HepG2 (cell line): ENCODE results near the gene SLC35F6. TPM values are rescaled to one million over a fixed set of nuclear protein-coding genes. Genes with fewer than 3 reads are reported as not detected.

ENCODE experiments used
- BORCS8-MEF2B ChIP-seq: sonication (generic); formaldehyde crosslinking; IDR thresholded peaks from 2 replicates; pipeline ENCODE4 v1.8.0; 2022; ENCODE audit warnings: mild to moderate bottlenecking, missing genetic modification reagents
- ELF4 ChIP-seq: sonication (generic); formaldehyde crosslinking; IDR thresholded peaks from 2 replicates; pipeline ENCODE4 v1.5.0; 2020; ENCODE audit warnings: missing genetic modification reagents, mild to moderate bottlenecking, moderate library complexity, borderline replicate concordance
- FOXK2 ChIP-seq: fragments of 450-650 bp; IDR thresholded peaks from 2 replicates; pipeline ENCODE4 v1.6.1; 2016
- GATA4 ChIP-seq: sonication (generic); IDR thresholded peaks from 2 replicates; pipeline ENCODE4 v1.6.1; 2016; ENCODE audit warnings: antibody characterized with exemption, low read depth, borderline replicate concordance
- KAT8 ChIP-seq: IDR thresholded peaks from 2 replicates; pipeline ENCODE4 v1.6.1; 2016; ENCODE audit warnings: missing genetic modification reagents, missing compliant biosample characterization
- NCOR1 ChIP-seq: fragments of 200-600 bp; sonication (generic); IDR thresholded peaks from 2 replicates; pipeline ENCODE4 v1.7.0; 2017; ENCODE audit warnings: antibody characterized with exemption, low read length, borderline replicate concordance
- POLR2A ChIP-seq, 2 experiments: IDR thresholded peaks; 2 replicates each; pipeline ENCODE4 v1.6.1; 2011; ENCODE audit warnings: low read depth in 2 of 2, low read length in 2 of 2, mild to moderate bottlenecking in 1 of 2, moderate library complexity in 1 of 2; ENCODE audit not compliant: insufficient read depth in 1 of 2
- RFX5 ChIP-seq: IDR thresholded peaks from 2 replicates; pipeline ENCODE4 v1.6.1; 2011; ENCODE audit warnings: low read depth, low read length, improper control_type of control experiment
- RFXANK ChIP-seq: IDR thresholded peaks from 2 replicates; pipeline ENCODE4 v1.6.1; 2016
- TCF7 ChIP-seq: sonication (generic); IDR thresholded peaks from 2 replicates; pipeline ENCODE4 v1.6.1; 2016; ENCODE audit warnings: antibody characterized with exemption, low read depth
- THYN1 ChIP-seq: sonication (generic); formaldehyde crosslinking; IDR thresholded peaks from 2 replicates; pipeline ENCODE4 v1.8.1; 2023; ENCODE audit warnings: low read depth, mild to moderate bottlenecking, moderate library complexity, missing genetic modification reagents, borderline replicate concordance
- ZBTB7B ChIP-seq: sonication (generic); formaldehyde crosslinking; IDR thresholded peaks from 2 replicates; pipeline ENCODE4 v1.4.0; 2020; ENCODE audit warnings: missing genetic modification reagents
- ZC3H4 ChIP-seq: sonication (generic); formaldehyde crosslinking; IDR thresholded peaks from 2 replicates; pipeline ENCODE4 v1.4.0; 2020; ENCODE audit warnings: missing genetic modification reagents, borderline replicate concordance
- ZNF317 ChIP-seq: sonication (generic); formaldehyde crosslinking; IDR thresholded peaks from 2 replicates; pipeline ENCODE4 v1.5.0; 2020; ENCODE audit warnings: mild to moderate bottlenecking, missing genetic modification reagents
- ZNF713 ChIP-seq: sonication (generic); formaldehyde crosslinking; IDR thresholded peaks from 2 replicates; pipeline ENCODE4 v1.4.0; 2020; ENCODE audit warnings: mild to moderate bottlenecking, missing genetic modification reagents
- ZNF720 ChIP-seq: sonication (generic); formaldehyde crosslinking; IDR thresholded peaks from 2 replicates; pipeline ENCODE4 v1.4.0; 2020; ENCODE audit warnings: missing genetic modification reagents
- ZNF792 ChIP-seq: IDR thresholded peaks from 2 replicates; pipeline ENCODE4 v1.6.1; 2016
- ZNF878 ChIP-seq: sonication (generic); formaldehyde crosslinking; IDR thresholded peaks from 2 replicates; pipeline ENCODE4 v1.8.1; 2023; ENCODE audit warnings: mild to moderate bottlenecking, missing genetic modification reagents, moderate library complexity
- polyA plus RNA-seq, 8 experiments: library from polyadenylated mRNA; depleted of rRNA in 3 of 8; stranded (reverse) in 7 of 8; unstranded in 1 of 8; fragments of >200 nt; fragmentation: Illumina TruSeq in 4 of 8; extraction: Trizol in 4 of 8; gene quantifications; 2 replicates each; pipeline versions ENCODE4 v1.2.1 to v1.2.3, GENCODE V29; 2011 to 2016; ENCODE audit warnings: low read depth in 4 of 8, missing spikeins in 1 of 8, mixed read lengths in 1 of 8; ENCODE audit not compliant: insufficient read depth in 1 of 8
- total RNA-seq, 5 experiments: library from RNA; depleted of rRNA; stranded (reverse); fragments of >200 nt; fragmentation: Illumina TruSeq; extraction: Trizol; gene quantifications; 2 replicates each; pipeline ENCODE4 v1.2.3, GENCODE V29; 2016; ENCODE audit warnings: low read depth in 1 of 5
- TF ChIP-seq, protein P1 (sequence below): IDR thresholded peaks from 2 replicates; pipeline ENCODE4 v1.6.1; 2016; ENCODE audit warnings: missing compliant biosample characterization, missing genetic modification reagents, borderline replicate concordance
- TF ChIP-seq, protein P2 (sequence below): sonication (generic); formaldehyde crosslinking; IDR thresholded peaks from 2 replicates; pipeline ENCODE4 v1.4.0; 2020; ENCODE audit warnings: missing genetic modification reagents
- TF ChIP-seq, protein P3 (sequence below): sonication (generic); formaldehyde crosslinking; IDR thresholded peaks from 2 replicates; pipeline ENCODE4 v1.4.0; 2020; ENCODE audit warnings: missing genetic modification reagents
- TF ChIP-seq, protein P4 (sequence below): sonication (generic); formaldehyde crosslinking; IDR thresholded peaks from 2 replicates; pipeline ENCODE4 v1.8.0; 2023; ENCODE audit warnings: mild to moderate bottlenecking, missing genetic modification reagents
- TF ChIP-seq, protein P5 (sequence below): sonication (generic); formaldehyde crosslinking; IDR thresholded peaks from 2 replicates; pipeline ENCODE4 v1.4.0; 2020; ENCODE audit warnings: missing genetic modification reagents, low read depth, mild to moderate bottlenecking, borderline replicate concordance

Gene SLC35F6
- total and polyA plus RNA-seq, 2 of the 13 experiments (the other 11 are each of a cell fraction or from before 2014, with no cell fraction given), result 15.2 to 21.2 TPM

DNA sequence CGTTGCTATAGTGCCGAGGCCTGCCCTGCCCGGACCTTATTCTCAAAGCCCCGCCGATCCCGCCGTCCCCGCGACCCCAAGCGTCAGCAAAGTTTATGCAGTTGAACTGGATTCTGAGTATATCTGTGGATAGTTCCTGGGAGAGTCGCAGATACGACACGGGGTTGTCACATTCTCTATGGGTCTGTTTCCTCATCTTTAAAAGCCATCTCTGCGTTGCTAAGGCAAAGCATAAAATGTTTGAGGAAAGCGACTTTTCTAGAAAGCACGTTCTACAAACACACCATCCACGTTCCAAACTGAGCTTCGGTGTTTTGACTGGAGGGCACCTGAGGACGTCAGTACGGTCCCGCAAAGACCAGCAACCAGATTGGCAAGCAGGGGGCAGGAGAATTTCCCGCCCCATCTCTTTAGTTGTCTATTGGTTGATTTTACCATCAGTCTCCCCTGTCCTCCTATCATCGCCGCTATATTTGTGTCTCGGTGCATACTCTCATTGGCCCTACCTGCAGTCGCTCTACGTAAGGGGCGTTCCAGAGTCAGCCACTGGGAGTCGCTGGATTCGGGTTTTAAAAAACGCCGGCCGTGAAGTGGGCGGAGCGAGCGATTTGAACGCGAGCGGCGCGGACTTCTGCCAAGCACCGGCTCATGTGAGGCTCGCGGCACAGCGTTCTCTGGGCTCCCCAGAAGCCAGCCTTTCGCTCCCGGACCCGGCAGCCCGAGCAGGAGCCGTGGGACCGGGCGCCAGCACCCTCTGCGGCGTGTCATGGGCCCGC is 21.5 kb downstream of the SLC35F6 start, which contains the start of gene CENPA (continued):
- TF ChIP-seq NCOR1, result peak; percentile 49; the same call in 1 of the 2 replicates
- TF ChIP-seq ZNF720, result peak; percentile 22; the same call in 1 of the 2 replicates
- peak; percentile 99 for TF ChIP-seq BORCS8-MEF2B (CRISPR knock-in tag)
- peak; percentile 60; the same call in 1 of the 2 replicates for TF ChIP-seq ZC3H4 (CRISPR knock-in tag)
- no peak for TF ChIP-seq ZNF713 (CRISPR knock-in tag)
- TF ChIP-seq GATA4, result 0 out of 2 replicates have a peak, but pooled peaks have one; percentile 9
- peak; percentile 58; the same call in 1 of the 2 replicates for TF ChIP-seq RFXANK (CRISPR knock-in tag)
- peak; percentile 73 for TF ChIP-seq TCF7
- TF ChIP-seq RFX5, result peak; percentile 75
- TF ChIP-seq, protein P1, sequence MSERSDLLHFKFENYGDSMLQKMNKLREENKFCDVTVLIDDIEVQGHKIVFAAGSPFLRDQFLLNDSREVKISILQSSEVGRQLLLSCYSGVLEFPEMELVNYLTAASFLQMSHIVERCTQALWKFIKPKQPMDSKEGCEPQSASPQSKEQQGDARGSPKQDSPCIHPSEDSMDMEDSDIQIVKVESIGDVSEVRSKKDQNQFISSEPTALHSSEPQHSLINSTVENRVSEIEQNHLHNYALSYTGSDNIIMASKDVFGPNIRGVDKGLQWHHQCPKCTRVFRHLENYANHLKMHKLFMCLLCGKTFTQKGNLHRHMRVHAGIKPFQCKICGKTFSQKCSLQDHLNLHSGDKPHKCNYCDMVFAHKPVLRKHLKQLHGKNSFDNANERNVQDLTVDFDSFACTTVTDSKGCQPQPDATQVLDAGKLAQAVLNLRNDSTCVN (CRISPR knock-in tag), result peak; percentile 98
- TF ChIP-seq POLR2A (IDR thresholded peaks at IDR 0.05; ENCODE audit: insufficient read depth in 1 of 2, low read depth in 2 of 2, low read length in 2 of 2), result peak; percentile 68 to 70
- TF ChIP-seq ELF4 (CRISPR knock-in tag), result peak; percentile 70; the same call in 1 of the 2 replicates
- TF ChIP-seq, protein P2, sequence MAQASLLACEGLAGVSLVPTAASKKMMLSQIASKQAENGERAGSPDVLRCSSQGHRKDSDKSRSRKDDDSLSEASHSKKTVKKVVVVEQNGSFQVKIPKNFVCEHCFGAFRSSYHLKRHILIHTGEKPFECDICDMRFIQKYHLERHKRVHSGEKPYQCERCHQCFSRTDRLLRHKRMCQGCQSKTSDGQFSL, result no peak; the same call in 1 of the 2 replicates
- TF ChIP-seq FOXK2, result no peak; the same call in 1 of the 2 replicates
- TF ChIP-seq, protein P3, sequence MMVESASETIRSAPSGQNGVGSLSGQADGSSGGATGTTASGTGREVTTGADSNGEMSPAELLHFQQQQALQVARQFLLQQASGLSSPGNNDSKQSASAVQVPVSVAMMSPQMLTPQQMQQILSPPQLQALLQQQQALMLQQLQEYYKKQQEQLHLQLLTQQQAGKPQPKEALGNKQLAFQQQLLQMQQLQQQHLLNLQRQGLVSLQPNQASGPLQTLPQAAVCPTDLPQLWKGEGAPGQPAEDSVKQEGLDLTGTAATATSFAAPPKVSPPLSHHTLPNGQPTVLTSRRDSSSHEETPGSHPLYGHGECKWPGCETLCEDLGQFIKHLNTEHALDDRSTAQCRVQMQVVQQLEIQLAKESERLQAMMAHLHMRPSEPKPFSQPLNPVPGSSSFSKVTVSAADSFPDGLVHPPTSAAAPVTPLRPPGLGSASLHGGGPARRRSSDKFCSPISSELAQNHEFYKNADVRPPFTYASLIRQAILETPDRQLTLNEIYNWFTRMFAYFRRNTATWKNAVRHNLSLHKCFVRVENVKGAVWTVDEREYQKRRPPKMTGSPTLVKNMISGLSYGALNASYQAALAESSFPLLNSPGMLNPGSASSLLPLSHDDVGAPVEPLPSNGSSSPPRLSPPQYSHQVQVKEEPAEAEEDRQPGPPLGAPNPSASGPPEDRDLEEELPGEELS (CRISPR knock-in tag), result peak; percentile 86
- TF ChIP-seq KAT8, result peak; percentile 90
- TF ChIP-seq, protein P4, sequence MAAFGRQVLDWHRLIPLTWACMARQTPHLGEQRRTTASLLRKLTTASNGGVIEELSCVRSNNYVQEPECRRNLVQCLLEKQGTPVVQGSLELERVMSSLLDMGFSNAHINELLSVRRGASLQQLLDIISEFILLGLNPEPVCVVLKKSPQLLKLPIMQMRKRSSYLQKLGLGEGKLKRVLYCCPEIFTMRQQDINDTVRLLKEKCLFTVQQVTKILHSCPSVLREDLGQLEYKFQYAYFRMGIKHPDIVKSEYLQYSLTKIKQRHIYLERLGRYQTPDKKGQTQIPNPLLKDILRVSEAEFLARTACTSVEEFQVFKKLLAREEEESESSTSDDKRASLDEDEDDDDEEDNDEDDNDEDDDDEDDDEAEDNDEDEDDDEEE (CRISPR knock-in tag), result peak; percentile 92; the same call in 1 of the 2 replicates
- TF ChIP-seq ZBTB7B (CRISPR knock-in tag), result peak; percentile 92
- peak; percentile 100 for TF ChIP-seq ZNF878
- TF ChIP-seq, protein P5, sequence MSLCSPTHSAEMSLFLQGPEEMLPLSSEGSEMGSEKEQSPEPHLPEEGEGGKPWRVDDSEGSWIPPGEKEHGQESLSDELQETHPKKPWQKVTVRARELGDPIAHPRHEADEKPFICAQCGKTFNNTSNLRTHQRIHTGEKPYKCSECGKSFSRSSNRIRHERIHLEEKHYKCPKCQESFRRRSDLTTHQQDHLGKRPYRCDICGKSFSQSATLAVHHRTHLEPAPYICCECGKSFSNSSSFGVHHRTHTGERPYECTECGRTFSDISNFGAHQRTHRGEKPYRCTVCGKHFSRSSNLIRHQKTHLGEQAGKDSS (CRISPR knock-in tag), result no peak
- TF ChIP-seq ZNF317 (CRISPR knock-in tag), result peak; percentile 90
- TF ChIP-seq THYN1 (CRISPR knock-in tag), result peak; percentile 76; the same call in 1 of the 2 replicates
- TF ChIP-seq ZNF792, result peak; percentile 98
